ENCODE measurements around the gene DQX1.

DNA sequence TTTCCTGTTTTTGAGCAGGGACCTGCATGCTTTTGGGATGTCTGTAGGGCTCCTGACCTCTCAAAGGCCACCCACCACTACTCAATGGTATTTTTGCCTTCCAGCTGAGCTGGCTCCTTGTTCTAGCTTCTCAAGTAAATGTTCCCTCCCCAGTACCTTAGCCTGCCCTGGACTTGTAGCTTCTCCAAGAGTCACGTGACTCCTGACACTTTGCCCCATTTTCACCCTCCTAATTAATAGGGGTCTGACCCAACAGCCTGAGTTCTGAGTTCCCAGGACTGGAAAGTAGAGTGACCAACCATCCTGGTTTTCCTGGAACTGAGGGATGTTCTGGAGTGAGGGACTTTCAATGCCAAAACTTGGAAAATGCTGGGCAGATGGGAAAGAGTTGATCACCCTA is 30.6 kb downstream of the DQX1 start:
- TF ChIP-seq, protein P1, sequence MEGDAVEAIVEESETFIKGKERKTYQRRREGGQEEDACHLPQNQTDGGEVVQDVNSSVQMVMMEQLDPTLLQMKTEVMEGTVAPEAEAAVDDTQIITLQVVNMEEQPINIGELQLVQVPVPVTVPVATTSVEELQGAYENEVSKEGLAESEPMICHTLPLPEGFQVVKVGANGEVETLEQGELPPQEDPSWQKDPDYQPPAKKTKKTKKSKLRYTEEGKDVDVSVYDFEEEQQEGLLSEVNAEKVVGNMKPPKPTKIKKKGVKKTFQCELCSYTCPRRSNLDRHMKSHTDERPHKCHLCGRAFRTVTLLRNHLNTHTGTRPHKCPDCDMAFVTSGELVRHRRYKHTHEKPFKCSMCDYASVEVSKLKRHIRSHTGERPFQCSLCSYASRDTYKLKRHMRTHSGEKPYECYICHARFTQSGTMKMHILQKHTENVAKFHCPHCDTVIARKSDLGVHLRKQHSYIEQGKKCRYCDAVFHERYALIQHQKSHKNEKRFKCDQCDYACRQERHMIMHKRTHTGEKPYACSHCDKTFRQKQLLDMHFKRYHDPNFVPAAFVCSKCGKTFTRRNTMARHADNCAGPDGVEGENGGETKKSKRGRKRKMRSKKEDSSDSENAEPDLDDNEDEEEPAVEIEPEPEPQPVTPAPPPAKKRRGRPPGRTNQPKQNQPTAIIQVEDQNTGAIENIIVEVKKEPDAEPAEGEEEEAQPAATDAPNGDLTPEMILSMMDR (conservative IDR thresholded peaks at IDR 0.05; ENCODE audit: low read depth, low read length): no peak
- TF ChIP-seq EZH2 (IDR thresholded peaks at IDR 0.05; ENCODE audit: borderline replicate concordance, low read depth, low read length, poor library complexity, severe bottlenecking): no peak
